ENCODE data around the gene ARHGAP26.

DNA sequence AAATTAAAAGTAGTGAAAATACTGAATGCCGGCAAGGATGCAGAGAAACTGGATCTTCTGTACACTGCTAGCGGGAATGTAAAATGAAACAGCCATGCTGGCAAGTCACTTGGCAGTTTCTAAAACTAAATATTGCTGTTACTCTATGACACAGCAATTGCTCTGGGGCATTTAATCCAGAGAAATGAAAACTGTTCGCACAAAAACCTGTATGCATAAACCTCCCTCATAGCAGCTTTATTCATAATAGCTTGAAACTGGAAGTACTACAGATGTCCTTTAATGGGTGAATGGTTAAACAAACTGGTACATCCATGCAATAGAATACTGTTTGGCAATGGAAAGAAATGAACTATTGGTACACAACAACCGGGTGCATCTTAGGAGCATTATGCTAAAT is 167.2 kb downstream of the ARHGAP26 start:
- TF ChIP-seq EZH2 (IDR thresholded peaks at IDR 0.05; ENCODE audit: low read length), result no peak
- TF ChIP-seq, protein P1, sequence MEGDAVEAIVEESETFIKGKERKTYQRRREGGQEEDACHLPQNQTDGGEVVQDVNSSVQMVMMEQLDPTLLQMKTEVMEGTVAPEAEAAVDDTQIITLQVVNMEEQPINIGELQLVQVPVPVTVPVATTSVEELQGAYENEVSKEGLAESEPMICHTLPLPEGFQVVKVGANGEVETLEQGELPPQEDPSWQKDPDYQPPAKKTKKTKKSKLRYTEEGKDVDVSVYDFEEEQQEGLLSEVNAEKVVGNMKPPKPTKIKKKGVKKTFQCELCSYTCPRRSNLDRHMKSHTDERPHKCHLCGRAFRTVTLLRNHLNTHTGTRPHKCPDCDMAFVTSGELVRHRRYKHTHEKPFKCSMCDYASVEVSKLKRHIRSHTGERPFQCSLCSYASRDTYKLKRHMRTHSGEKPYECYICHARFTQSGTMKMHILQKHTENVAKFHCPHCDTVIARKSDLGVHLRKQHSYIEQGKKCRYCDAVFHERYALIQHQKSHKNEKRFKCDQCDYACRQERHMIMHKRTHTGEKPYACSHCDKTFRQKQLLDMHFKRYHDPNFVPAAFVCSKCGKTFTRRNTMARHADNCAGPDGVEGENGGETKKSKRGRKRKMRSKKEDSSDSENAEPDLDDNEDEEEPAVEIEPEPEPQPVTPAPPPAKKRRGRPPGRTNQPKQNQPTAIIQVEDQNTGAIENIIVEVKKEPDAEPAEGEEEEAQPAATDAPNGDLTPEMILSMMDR (optimal IDR thresholded peaks at IDR 0.05 in 1 of 3, IDR thresholded peaks at IDR 0.05 in 1 of 3, conservative IDR thresholded peaks at IDR 0.05 in 1 of 3; ENCODE audit: extremely low read depth in 1 of 3, insufficient read depth in 2 of 3, low read length in 3 of 3), result no peak

Measured in keratinocyte (primary cell).